GM19395 (cell line): ENCODE data around the gene UCK2.
"Not testable (repeated sequence)": the region's sequence is repeated elsewhere in the genome, so short reads cannot be mapped to it uniquely, and the experiment has no call there.

Experiments
- ATAC-seq: cut with Tn5 transposase; IDR thresholded peaks from one replicate; pipeline ENCODE4 v1.9.1; 2021; ENCODE audit warnings: mild to moderate bottlenecking, moderate library complexity; ENCODE audit not compliant: unreplicated experiment

UCK2 gene

DNA sequence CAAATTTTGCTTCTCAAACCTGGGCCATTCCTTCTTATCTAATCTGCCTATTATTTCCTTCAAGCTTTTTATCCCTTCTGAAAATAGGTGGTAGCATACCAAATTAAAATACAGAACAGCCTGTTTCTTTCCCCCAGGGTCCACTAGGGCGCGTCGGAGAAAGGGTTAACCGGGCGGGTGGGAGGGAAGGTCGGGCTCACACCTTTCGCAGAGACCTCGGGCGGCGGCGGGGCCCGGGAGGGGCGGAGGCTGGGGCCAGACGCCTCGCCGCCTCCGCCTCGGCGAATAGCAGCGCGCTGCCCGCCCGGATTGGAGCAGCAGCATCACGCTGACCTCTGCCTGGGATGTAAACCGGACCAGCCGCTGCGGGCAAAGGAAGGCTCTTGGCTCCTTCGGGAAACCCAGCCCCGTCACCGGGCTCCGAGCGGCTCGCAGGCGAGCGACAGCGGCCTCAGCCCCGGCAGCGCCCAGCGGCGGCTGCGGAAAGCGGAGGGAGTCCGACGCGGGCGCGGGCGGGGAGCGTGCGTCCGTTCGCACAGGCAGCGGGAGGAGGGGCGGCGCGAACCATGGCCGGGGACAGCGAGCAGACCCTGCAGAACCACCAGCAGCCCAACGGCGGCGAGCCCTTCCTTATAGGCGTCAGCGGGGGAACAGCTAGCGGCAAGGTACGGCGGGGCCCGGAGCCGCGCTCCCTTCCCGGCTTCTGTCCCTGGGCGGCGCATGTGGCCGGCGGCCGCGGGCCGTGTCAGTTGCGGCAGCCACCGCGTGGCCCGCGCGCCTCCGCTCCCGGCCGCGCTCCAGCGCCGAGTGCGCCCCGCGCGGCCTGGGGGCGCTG lies at the start of gene UCK2:
Gene UCK2, plus strand, starts transcription at position 347 of the 835 bp plus-strand sequence. Its CDS starts 220 bp downstream, at position 567.
- ATAC-seq: peak; percentile 71

DNA sequence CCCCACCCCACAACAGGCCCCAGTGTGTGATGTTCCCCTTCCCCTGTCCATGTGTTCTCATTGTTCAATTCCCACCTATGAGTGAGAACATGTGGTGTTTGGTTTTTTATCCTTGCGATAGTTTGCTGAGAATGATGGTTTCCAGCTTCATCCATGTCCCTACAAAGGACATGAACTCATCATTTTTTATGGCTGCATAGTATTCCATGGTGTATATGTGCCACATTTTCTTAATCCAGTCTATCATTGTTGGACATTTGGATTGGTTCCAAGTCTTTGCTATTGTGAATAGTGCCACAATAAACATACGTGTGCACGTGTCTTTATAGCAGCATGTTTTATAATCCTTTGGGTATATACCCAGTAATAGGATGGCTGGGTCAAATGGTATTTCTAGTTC lies 49.2 kb upstream of the UCK2 start:
- not testable (repeated sequence) for ATAC-seq

DNA sequence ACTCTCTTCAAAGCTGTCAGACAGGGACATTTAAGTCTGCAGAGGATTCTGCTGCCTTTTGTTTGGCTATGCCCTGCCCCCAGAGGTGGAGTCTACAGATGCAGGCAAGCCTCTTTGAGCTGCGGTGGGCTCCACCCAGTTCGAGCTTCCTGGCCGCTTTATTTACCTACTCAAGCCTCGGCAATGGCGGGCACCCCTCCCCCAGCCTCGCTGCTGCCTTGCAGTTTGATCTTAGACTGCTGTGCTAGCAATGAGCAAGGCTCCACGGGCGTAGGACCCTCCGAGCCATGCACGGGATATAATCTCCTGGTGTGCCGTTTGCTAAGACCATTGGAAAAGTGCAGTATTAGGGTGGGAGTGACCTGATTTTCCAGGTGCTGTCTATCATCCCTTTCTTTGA lies 43.9 kb upstream of the UCK2 start:
- ATAC-seq: not testable (repeated sequence)

DNA sequence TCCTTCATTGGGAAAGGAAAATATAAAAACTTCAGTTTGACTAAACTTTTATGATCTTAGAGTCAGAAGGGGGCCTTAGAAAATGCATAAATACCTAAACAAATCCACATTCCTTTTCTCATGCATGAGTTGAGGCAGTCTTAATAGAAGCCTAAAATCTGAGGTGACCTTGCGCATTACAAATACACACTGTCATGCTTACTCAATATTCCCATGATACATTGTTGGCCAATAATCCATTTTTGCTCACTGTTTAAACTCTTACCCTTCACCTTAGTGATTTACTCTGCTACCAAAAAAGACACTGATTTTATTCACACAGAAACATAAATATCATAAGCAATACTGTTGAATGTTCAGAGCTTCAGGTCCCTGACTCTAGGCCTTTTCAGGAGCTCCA lies 39.7 kb upstream of the UCK2 start:
- ATAC-seq: no peak

DNA sequence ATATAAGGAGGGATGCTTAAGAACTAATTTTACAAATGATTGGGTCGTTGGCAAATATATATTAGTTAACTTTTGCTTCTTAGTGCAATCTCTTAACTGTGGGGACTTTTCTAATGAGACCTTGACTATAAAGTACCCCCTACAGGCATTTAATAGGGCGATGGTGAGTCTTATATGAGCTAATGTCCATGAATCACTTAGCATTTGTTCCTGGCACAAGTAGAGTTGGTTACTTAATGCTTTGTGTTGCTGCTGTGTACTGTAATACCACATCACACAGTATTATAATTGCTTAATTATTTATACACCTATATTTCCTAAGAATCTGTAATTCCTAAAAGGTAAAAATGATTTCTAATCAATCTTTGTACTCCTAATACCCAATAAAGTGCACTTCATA lies 33.5 kb upstream of the UCK2 start:
- ATAC-seq: no peak

DNA sequence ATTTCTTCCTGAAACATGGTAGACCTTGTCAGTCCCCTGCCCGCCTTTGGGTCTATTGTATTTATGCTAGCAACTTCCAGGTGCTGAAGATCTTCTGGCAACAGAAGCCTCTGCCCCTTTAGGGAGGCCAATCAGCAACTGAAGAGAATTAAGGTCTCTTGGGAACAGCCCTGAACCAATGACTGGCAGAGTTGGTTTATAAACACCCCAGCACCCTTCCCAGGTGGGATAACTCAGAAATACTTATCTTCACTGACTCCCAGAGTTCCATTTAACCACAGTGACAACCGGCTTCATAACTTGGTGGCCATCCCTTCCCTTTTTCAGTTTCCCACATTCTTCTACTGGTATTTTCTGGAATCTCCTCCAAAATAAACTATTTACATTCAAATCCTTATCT lies 31.5 kb upstream of the UCK2 start:
- no peak for ATAC-seq

DNA sequence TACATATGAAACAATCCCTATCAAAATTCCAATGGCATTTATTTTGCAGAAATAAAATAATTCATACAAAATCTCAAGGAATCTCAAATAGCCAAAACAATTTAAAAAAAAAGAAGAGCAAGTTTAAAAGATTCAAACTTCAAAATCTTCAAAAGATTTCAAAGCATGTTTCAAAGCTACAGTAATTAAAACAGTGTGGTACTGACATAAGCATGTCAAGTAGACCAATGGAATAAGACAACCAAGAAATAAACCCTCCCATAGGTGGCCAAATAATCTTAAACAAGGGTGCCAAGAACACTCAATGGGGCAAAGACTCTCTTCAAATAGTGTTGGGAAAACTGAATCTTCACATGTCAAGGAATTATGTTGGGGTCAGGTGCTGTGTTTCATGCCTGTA lies 28.0 kb upstream of the UCK2 start:
- ATAC-seq: no peak

DNA sequence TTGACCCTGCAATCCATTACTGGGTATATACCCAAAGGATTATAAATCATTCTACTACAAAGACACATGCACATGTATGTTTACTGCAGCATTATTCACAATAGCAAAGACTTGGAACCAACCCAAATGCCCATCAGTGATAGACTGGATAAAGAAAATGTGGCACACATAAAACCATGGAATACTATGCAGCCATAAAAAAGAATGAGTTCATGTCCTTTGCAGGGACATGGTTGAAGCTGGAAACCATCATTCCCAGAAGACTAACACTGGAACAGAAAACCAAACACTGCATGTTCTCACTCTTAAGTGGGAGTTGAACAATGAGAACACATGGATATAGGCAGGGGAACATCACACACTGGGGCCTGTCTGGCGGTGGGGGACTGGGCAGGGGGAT lies 22.9 kb upstream of the UCK2 start:
- ATAC-seq: not testable (repeated sequence)

DNA sequence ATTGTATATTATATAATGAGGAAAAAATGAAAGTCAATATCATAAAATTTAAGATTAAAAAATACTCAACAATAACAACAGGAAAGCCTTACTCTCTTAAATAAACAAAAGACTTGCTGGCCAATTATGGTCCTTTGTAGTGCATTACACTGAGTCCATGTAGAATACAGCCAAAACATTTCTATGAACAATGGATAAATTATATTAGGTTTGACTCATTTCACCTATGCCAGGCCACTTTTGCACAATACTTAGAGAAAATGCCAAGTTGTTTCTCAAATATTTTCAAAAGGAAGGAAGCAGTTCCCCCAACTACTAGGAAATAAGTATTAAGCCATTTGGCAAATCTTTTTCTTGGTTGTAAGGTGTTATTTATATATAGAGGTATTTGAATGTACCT lies 19.8 kb upstream of the UCK2 start:
- no peak for ATAC-seq

DNA sequence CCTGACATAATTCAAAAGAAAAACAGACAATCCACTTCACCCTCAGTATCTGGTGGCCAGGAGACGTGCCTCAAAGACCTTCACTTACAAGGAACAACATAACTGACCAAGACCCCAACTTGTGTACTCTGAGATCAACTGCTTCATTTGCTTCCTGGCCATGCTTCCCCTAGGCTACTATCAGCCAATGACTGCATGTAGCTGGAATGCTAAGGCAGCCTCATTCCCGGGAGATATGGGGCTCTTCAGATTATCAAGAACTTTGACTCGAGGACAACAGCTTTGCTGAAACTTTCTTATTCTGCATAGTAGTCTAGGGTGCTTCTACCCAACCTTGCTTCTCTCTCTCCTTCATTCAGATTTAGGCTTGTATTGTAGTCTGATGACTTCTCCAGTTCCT lies 11.7 kb upstream of the UCK2 start:
- ATAC-seq: no peak

DNA sequence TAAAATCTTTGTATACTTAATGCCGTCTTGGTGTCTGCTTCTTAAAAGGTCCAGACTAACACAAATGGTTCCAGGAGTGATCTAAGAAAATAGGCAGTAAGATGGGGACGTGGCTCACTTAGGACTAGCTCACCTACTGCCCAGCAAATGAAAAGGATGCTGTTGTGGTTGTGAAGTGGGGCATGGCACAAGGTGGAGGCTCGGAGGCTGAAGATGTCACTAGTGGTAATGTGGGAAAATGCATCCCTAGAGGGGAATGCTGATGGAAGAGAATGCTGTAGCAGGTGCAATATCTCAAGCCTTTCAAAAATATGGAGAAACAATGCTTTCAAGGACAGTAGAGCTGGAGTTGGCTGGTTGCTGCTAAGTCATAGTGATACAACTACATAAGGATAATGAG lies 11.3 kb upstream of the UCK2 start:
- ATAC-seq: no peak

DNA sequence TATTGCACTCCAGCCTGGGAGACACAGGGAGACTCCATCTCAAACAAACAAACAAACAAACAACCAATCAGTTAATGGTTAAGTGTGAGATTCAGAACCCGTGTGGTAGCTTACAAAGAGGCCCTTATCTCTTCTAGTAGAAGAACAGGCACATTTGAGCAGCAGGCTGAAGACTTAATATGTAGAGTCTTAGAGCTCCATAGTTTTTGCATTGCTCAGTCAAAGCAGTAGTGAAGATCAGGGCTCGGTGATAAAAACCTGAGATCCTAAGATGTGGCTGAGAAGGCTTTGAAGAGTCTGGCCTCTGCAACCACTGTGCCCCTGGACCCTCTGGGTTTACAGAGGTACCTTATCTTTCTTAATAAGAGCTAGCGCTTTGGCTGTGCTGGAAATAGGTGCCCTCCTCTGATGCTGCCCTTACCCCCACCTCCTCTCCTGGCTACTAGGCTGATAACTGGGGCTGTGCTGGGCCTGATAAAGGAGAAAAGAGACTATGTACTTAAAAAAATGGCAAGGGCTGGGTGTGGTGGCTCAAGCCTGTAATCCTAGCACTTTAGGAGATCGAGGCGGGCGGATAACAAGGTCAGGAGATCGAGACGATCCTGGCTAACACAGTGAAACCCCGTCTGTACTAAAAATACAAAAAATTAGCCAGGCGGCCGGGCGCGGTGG lies 10.5 kb upstream of the UCK2 start:
- no peak for ATAC-seq

DNA sequence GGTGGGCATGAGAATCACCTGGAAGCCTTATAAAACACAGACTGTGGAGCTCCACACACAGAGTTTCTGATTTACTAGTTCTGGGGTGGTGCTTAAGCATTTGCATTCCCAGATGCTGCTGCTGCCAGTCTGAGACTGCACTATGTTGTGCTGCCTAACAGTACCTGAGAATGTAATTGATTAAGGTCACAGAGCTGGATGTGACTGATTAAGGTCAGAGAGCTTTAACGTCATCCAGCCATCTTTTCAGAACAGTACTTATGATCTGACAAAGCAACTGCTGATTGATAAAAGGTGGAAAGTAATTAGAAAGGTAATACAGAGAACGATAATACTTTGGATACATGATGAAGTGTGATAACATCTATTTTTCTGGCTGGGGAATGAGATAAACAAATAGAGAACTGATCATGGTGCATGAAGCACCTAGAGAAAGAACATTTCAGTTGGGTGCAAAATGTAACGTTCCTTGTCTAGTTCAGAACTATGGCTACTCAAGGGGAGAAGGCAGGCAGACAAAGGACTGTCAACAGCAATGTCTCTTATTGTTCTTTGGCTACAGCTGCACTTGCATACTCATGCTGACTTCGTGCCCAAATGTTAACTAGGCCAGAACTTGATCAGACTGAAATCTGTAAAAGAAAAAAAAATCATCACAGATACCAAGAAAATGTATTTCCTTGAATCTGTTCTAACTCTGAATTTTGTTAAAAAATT lies 3.7 kb upstream of the UCK2 start:
- no peak for ATAC-seq

DNA sequence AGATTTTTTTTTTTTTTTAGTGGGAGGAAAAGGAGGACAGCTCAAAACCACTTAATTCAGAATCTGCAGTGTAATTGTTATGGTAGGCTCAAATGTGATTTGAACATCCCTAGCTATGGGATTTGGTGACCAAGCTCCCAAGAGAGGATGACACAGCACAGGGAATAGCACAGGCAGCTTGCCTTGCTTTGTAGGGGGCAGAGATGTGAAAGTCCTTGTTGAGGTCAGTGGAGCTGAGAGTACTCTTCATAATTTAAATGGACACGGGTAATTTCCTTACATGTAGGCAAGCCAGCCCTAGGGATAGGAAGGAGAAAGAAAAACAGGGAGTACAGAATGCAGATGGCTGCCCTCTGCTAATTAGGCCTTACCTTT lies 3.2 kb upstream of the UCK2 start:
- no peak for ATAC-seq

DNA sequence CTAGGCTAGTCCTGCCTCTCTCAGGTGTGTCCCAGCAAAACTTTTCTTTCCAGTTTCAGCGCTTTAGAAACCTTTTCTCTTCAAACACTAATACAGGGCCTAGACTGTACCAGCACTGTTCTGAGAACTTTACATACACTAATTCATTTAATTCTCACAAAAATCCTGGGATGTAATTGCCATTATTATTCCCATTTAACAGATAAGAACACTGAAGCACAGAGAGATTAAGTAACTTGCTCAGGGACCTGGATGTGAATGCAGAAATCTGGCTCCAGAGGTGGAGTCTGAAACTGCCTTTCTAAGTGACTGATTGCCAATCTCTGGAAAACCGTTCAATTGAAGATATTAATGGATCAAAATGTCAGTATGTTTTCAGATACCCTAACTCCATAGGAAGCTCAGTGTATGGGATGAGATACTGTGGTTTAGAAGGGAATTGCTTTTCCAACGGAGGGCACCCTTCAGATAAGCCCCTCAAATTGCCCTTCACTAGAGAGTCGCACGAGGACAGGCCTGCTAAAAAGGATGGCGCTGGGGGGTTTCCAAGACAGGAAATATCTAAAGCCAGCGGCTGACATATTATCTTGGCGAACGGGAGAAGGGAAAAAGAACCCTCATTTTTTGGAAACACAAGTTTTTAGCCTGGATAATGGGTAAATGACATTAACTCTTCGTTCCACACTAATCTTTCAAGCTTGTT lies 698 bp upstream of the UCK2 start:
- no peak for ATAC-seq

DNA sequence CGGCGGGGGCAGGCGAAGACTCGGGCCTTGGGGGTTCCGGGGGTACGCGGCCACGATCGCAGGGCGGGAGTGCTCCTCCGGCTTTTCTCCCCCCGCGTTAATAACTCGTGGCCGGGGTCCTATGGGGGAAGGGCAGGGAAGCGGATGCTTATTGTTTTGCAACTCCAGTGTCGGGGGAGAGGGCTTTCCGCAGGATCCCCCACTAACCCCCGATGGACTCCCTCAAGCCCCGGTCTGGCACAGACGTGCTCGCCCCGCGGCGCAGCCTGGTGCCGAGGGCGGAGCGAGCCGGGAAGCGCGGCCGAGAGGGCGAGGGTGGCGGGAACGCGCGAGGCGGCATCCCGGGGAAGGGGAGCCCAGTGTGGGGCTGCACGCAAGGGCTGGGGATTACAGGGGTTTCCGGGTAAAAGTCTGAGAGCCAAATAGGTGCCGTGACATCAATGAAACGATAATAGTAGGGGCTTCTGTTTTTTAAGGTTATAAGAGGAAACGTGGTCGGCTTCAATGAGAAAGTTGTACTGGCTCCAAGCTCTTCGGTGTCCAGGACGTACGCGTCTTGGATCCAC lies 772 bp downstream of the UCK2 start:
- peak; percentile 56 for ATAC-seq

DNA sequence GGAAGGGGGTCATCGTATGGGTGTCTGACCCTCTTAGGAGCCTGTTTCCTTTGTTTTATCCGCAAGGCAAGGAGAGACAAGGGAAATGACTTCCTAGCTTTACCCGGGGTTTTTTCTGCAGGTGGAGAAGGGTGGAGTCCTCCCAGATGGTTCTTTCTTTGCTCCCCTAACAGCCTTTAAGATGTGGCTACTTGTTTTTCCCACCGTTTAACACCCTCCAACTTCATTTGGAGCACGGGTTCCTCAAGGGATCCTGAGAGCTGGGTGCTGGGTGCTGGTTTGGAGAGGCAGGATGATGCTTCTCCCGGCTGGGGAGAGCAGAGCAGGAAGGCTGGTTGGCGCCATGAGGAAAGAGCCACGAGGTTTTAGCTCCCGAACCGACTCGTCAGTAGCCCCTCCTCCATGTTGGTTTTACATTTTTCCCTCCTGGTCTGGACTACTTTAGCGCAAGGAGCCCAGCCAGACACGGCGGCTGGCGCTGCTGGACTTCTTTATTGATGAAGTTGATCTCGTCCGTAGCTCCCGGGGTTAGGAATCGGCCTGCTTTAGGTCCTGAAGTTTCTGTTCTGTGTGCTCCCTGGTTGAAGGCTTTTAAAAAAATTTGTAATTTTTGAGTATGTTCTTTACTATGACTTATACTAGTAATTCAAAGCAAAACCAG lies 1.4 kb downstream of the UCK2 start:
- ATAC-seq: peak; percentile 12

DNA sequence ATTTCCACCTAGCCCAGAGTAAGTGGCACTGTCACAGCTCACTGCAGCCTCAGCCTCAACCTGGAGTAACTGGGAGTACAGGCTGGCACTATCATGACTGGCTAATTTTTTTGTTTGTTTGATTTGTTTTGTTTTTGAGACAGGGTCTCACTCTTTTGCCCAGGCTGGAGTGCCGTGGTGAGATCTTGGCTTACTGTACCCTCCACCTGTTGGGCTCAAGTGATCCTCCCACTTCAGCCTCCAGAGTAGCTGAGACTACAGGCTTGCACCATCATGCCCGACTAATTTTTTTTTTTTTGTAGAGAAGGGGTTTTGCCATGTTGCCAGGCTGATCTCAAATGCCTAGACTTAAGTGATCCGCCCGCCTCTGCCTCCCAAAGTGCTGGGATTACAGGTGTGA lies 2.5 kb downstream of the UCK2 start:
- ATAC-seq: no peak

DNA sequence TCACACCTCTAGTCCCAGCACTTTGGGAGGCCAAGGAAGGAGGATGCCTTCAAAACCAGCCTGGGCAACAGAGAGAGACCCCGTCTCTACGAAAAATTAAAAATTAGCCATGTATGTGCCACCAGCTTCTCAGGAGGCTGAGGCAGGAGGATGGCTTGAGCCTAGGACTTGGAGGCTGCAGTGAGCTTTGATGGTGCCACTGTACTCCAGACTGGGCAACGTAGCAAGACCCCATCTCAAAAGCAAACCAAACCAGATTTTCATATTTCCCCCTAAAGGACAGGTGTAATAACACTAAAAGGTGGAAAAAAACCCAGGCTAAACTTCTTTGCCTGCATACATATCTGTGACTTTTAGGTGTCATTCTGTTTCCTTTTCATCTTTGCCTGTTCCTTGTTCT lies 3.7 kb downstream of the UCK2 start:
- ATAC-seq: no peak

DNA sequence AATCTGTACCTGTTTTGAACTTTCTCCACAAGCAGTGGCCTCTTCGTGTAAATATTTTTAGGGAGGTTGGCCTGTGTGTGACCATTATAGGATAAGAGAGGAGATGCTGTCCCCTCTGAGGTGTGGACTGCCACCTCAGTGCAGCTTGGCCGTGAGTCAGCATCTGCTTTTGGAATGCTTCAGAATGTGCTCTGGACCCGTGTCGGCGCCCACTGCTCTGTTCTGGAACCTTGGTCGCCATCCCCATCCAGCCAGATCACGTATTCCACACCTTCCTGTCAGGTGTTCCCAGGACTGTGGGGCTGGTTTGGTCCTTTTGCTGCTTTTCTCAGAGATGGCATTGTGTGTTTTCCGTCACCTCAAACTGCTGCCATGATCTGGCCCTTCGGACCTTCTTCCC lies 5.5 kb downstream of the UCK2 start:
- ATAC-seq: no peak
